Left lung (tissue), 10 donors: ENCODE measurements around the gene ZNF282. TPM values are rescaled to one million over a fixed set of nuclear protein-coding genes. Genes with fewer than 3 reads are reported as not detected.

Source experiments
- ATAC-seq: fragments of 200-7000 bp; cut with Tn5 transposase; one replicate; pipeline ENCODE4 v1.9.1; 2020; ENCODE audit warnings: moderate library complexity
- DNase-seq, 4 donors: peaks; one replicate each; pipeline ENCODE4 v3.0.0-alpha.2; 2013 to 2020
- H3K27ac ChIP-seq, 2 donors: fragments of 200-600 bp; sonication (generic) in 1 of 2; one replicate each; pipeline versions ENCODE4 v1.5.0 to v1.8.0; 2020 to 2021
- H3K27me3 ChIP-seq, 2 donors: fragments of 200-600 bp; sonication (generic) in 1 of 2; one replicate each; pipeline versions ENCODE4 v1.5.0 to v1.8.0; 2020 to 2021
- H3K36me3 ChIP-seq, 2 donors: fragments of 200-600 bp; sonication (generic) in 1 of 2; one replicate each; pipeline versions ENCODE4 v1.5.0 to v1.8.0; 2020 to 2021
- H3K4me1 ChIP-seq, 2 donors: fragments of 200-600 bp; one replicate each; pipeline ENCODE4 v1.8.0; 2021
- H3K4me3 ChIP-seq, 2 donors: fragments of 200-600 bp; sonication (generic) in 1 of 2; one replicate each; pipeline versions ENCODE4 v1.5.0 to v1.8.0; 2020 to 2021; ENCODE audit warnings: mild to moderate bottlenecking in 1 of 2
- H3K9me3 ChIP-seq, 2 donors: fragments of 200-600 bp; sonication (generic) in 1 of 2; one replicate each; pipeline versions ENCODE4 v1.5.0 to v1.8.0; 2020 to 2021
- intact Hi-C, 2 donors: fragments of 100-400 bp; cut with DNase I; formaldehyde crosslinking; loops; one replicate each; pipeline versions ENCODE4 v1.11.2 to v1.14.2; 2022
- polyA plus RNA-seq, 6 donors: library from polyadenylated mRNA; unstranded; fragments of 120-200 nt; gene quantifications; one replicate each; pipeline ENCODE4 v1.2.1, GENCODE V29; 2013; ENCODE audit not compliant: insufficient read length in 6 of 6
- total RNA-seq, 2 donors: library from RNA; stranded (reverse); fragmentation: NEBNext Ultra II Directional; extraction: Animal tissue kit (Norgen Biotek cat#: 25700); gene quantifications; one replicate each; pipeline ENCODE4 v1.2.1, GENCODE V29; 2021
- TF ChIP-seq, protein P1 (sequence below), 2 donors: fragments of 200-600 bp; sonication (generic) in 1 of 2; IDR thresholded peaks; one replicate each; pipeline versions ENCODE4 v1.5.0 to v1.8.0; 2021; ENCODE audit warnings: antibody characterized with exemption in 2 of 2
- donor health status: DM: no; HTN: yes; CAD: no.
- donor health status: DM: no; HTN: no; CAD: no.

ZNF282 gene
- total and polyA plus RNA-seq, 8 donors = 20.1 to 26.0 (median 24.0) TPM

DNA sequence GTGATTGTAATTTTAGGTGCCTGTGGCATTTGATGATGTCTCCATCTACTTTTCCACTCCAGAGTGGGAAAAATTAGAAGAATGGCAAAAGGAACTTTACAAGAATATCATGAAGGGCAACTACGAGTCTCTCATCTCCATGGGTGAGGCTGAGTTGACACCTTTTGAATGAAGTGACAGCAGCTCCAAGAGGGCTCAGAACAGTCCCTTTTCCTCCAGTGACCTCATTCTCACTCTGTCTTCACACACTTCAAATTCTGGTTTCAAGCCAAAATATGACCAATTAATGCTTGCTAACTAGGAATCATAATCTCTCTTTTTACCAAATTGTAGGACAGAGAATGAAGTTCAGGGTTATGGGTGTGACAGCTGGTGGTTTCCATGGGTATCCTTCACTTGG lies 29.2 kb upstream of the ZNF282 start:
- no peak overlapping the region for H3K4me3 ChIP-seq
- H3K36me3 ChIP-seq = peaks cover 0 to 76% of the 10 kb centered on the region in 2 donors
- no peak for ATAC-seq

GRCh38 chr7:149166630-149167352 lies 28.6 kb upstream of the ZNF282 start:
- intact Hi-C loops = no loop called here
- H3K36me3 ChIP-seq = peaks cover 0 to 83% of the 10 kb centered on the region in 2 donors

More for the DNA sequence above, 29.2 kb upstream of the ZNF282 start:
- TF ChIP-seq, protein P1, sequence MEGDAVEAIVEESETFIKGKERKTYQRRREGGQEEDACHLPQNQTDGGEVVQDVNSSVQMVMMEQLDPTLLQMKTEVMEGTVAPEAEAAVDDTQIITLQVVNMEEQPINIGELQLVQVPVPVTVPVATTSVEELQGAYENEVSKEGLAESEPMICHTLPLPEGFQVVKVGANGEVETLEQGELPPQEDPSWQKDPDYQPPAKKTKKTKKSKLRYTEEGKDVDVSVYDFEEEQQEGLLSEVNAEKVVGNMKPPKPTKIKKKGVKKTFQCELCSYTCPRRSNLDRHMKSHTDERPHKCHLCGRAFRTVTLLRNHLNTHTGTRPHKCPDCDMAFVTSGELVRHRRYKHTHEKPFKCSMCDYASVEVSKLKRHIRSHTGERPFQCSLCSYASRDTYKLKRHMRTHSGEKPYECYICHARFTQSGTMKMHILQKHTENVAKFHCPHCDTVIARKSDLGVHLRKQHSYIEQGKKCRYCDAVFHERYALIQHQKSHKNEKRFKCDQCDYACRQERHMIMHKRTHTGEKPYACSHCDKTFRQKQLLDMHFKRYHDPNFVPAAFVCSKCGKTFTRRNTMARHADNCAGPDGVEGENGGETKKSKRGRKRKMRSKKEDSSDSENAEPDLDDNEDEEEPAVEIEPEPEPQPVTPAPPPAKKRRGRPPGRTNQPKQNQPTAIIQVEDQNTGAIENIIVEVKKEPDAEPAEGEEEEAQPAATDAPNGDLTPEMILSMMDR (IDR thresholded peaks at IDR 0.05) = no peak
- no peaks in the 10 kb centered on the region for H3K9me3 ChIP-seq
- DNase-seq = no peak
- no peaks in the 10 kb centered on the region for H3K4me1 ChIP-seq
- no peak overlapping the region for H3K27ac ChIP-seq
- no peaks in the 10 kb centered on the region for H3K27me3 ChIP-seq
- intact Hi-C loops = no loop called here

DNA sequence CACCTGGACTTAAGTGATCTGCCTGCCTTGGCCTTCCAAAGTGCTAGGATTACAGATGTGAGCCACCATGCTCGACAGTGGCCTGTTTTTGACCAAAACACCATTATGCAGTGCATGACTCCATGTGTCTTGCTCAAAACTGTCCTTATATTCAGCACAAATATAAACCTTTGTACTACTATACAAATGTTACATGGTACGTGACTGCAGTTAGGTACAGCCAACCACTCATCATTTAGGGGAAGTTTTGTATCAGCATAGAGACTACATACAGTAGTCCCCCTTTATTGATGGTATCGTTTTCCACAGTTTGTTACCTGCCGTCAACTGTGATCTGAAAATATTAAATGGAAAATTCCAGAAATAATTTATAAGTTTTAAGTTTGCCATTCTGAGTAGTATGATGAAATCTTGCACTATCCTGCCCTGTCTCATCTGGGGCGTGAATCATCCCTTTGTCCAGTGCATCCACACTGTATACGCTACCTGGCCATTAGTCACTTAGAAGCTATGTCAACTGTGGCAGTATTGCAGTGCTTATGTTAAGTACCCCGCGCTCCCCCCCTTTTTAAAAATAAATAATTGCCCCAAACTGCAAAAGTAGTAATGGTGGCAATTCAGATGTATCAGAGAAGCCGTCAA lies 23.3 kb upstream of the ZNF282 start:
- Histone ChIP-seq H3K36me3 (peaks cover 0 to 91% of the 10 kb centered on the region in 2 donors), H3K9me3 (no peaks in the 10 kb centered on the region), H3K4me1 (peaks cover 0 to 7% of the 10 kb centered on the region in 2 donors), H3K4me3 (no peak overlapping the region), H3K27ac (peak overlapping the region in 1 of 2 donors; percentile 79), H3K27me3 (no peaks in the 10 kb centered on the region)
- ATAC-seq = peak; percentile 86
- DNase-seq = no peak
- TF ChIP-seq, protein P1 (IDR thresholded peaks at IDR 0.05) = no peak
- intact Hi-C loops = no loop called here

More at GRCh38 chr7:149166630-149167352, 28.6 kb upstream of the ZNF282 start:
- H3K27me3 ChIP-seq = no peaks in the 10 kb centered on the region
- no peaks in the 10 kb centered on the region for H3K9me3 ChIP-seq
- ATAC-seq = no peak
- no peaks in the 10 kb centered on the region for H3K4me1 ChIP-seq
- TF ChIP-seq, protein P1 (IDR thresholded peaks at IDR 0.05) = no peak
- no peak overlapping the region for H3K4me3 ChIP-seq
- H3K27ac ChIP-seq = no peak overlapping the region
- no peak for DNase-seq

GRCh38 chr7:149172534-149172920 lies 22.8 kb upstream of the ZNF282 start:
- Histone ChIP-seq H3K27me3 (no peaks in the 10 kb centered on the region), H3K36me3 (peaks cover 0 to 91% of the 10 kb centered on the region in 2 donors), H3K9me3 (no peaks in the 10 kb centered on the region), H3K27ac (peak overlapping the region in 1 of 2 donors; percentile 79), H3K4me1 (peaks cover 0 to 7% of the 10 kb centered on the region in 2 donors), H3K4me3 (no peak overlapping the region)
- ATAC-seq (no peak), DNase-seq (no peak)
- intact Hi-C loops = no loop called here
- TF ChIP-seq, protein P1 (IDR thresholded peaks at IDR 0.05) = no peak

DNA sequence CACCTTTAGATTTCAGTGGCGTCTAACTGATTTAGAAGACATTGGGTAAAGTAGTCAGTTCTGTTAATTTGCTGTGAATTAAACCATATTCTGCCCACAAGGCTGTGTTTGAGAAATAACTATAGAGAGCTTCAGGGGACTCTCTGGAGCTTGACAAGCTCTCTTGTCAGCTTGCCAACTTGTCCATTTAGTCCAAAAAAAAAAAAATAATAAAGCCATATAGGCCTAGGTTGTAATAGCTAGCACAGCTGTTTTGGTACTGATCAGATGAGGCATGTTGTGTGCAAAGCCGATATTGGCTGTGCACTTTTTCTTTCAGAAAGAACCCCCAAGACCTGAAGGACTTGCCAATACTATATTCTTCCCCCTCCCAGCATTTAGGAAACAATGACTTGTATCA lies 20.2 kb upstream of the ZNF282 start:
- Histone ChIP-seq H3K36me3 (peaks cover 0 to 91% of the 10 kb centered on the region in 2 donors), H3K4me1 (peaks cover 0 to 7% of the 10 kb centered on the region in 2 donors), H3K27me3 (no peaks in the 10 kb centered on the region), H3K27ac (no peak overlapping the region), H3K9me3 (no peaks in the 10 kb centered on the region), H3K4me3 (no peak overlapping the region)
- ATAC-seq = no peak
- no peak for DNase-seq
- TF ChIP-seq, protein P1 (IDR thresholded peaks at IDR 0.05) = no peak
- intact Hi-C loops = no loop called here
